Activated T-cell treated with anti-CD3 and anti-CD28 coated beads for 4 hours (primary cell): ENCODE data around the gene EHF.

Experiments
- DNase-seq: peaks from one replicate; pipeline ENCODE4 v3.0.0-alpha.2; 2020

Gene EHF

DNA sequence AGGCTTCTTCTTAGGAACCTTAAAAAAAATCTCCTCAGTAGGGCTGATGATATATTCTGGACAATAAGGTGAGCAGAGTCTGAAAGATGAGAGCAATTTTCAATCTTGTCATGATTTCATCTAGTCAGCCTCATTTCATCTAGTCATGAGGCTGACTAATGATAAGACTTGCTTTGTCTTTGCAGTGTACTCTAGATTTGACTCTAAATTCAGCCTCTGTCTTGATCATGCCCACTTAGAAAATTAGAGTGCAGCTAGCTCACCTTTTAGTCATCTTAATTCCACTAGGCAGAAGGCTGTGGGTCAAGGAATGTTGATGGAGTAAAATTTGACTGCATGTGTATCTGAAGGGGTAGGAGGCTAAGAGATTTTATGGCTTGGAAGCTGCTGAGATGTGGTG lies 5.5 kb downstream of the EHF start:
- DNase-seq = no peak

DNA sequence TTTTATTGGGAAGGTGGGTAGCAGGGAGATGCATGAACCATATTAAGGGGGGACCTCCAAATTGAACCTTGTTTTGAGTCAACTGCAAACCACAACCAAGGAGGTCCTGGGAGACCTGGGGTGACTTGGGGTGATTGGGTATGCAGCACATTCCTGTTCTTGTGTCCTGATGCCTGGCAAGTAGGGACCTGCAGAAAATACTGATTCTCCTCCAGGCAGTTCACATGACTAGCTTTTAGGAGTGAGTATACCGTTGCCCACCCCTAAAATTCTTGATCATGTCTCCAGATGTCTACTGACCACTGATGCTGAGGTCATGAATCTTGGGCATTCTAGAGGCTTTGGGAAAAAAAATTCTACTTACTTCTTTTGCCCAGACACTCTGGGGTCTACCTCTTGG lies 6.3 kb downstream of the EHF start:
- no peak for DNase-seq

- DNase-seq = no peak
Measured at GRCh38 chr11:34629711-34630110, 8.8 kb downstream of the EHF start.

GRCh38 chr11:34630544-34630943 lies 9.7 kb downstream of the EHF start:
- no peak for DNase-seq

DNA sequence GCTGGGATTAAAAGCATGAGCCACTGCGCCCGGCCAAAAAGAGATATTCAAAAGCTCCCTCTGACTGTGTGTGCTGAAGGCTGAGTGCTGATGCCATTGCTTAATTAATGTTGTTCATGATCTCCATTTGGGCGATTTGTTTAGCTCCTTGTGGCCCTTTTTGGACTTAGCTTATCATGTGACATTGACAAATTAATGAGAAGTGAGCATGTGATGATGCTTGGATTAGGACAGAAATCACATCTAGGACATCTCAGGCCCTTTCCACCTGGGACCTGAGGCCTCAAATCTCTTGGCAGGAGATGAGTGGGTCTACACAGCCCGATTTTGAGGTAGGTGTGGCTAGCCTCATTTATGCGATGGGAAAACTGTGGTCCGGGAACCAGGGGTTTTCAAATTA lies 10.4 kb downstream of the EHF start:
- DNase-seq = no peak

- no peak for DNase-seq
Measured at GRCh38 chr11:34631737-34632104, 10.8 kb downstream of the EHF start.

DNA sequence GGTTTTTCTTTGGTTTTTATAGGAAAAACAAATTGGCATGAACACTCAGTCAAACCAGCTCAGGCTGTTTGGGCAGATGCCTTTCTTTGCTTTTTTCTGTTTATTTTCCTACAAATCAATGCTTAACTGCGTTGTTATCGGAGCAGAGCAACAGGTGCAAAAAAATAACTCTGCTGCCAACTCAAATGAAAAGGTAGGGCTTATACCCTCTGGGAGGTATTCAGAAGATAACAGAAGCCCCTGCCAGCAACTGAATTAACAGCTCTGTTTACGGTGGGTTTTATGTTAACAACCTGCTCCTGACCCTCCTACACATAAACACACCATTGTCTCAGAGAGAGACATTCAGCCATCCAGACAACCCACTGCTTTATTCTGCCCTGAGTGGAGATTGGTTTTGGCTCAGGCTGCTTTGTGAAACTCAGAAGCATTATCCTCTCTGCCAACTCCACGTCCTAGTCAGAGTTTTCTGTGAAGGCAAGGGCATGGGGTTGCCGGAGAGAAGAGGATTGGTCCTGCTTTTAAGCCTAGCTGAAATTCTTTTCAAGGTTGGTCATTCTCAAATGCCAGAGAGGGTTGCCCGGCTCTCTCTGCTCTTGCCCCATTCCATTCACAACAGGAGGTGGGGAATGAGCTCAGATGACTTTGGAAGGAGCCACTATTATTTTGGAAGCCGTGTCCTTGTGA lies 11.4 kb downstream of the EHF start:
- DNase-seq = no peak

DNA sequence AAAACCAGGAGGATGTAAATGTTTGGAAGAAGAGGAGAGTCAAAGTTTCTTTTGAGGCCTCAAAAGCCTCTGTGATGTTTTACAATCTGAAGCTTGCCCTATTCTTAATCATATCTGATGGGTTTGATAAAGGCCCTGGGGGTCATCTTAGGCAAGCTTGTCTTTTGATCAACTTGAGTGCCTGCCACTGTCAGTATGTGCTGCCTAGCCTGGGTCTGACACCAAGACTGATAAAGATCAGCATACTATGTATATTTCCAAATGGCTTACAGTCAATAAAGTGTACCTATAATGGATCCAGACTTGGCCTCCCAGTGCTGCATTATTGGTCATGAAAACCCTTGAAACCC lies 12.7 kb downstream of the EHF start:
- DNase-seq = no peak

DNA sequence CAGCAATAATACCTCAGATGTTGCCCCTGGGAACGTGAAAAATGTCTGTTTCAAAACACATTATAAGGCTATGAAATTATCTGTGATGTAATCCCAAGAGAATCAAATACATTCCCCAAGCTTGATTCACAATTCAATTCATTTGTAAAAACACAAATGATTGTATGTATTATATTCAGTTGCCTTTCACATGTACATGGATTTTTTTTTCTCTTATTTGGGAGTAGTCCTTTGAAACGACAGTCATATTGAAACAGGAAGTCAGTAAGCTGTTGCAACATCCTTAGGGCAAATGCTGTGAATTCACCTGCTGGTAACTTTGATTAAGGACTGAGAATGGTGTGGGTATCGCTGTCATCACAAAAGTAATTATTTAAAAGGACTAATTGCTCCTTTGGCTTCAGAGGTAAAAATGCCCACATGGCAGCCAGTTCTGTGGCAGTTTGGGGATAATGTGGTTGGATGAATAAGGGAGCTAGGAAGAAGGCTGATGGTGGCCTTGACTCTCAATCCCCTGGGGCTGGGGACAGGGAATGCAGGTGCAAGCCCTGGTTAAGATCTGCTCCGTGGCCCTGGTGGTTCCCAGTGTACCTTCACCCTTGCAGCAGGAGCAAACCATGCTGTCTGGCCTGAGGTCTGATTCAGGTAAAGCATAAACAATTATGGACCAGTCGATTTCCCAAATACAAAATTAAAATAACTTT lies 13.2 kb downstream of the EHF start:
- no peak for DNase-seq

- DNase-seq = no peak
Measured at GRCh38 chr11:34634694-34635062, 13.8 kb downstream of the EHF start.

DNA sequence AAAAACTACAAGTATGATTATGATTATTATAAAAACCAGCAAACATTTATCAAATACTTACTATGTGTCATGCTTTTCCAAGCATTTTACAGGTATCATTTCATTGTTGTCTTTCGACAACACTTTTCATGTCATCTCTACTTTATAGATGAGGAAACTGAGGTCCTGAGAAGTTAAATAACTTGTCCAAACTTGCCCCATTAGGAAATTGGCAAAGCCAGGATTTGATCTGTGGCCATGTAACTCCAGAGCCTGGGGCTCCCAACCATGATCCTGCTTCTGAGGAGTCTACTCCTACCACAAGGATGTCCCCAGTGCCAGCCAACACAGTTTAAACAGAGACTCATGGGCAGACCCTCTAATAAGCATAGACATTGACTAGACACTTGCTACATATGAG lies 15.2 kb downstream of the EHF start:
- DNase-seq = no peak

DNA sequence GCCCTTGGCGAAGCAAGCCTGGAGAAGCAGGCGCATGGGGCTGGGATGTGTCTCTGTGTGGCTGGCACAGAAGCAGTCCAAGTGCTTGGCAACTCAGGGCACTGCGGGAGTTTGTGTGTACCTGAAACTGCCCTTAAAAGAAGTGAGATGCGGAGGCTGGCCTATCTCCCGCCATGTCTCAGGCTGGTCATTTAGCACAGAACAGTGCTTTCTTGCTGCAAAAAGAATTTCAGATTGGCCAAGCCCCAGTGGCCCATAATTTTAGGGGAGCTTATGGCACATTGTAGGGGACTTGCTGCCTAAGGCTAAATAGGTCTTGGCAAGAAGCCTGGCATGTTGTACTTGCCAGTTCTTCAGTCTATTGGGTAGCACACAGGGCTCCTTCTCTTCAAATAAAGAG lies 16.4 kb downstream of the EHF start:
- DNase-seq = no peak

GRCh38 chr11:34638897-34639296 lies 18.0 kb downstream of the EHF start:
- DNase-seq = no peak

DNA sequence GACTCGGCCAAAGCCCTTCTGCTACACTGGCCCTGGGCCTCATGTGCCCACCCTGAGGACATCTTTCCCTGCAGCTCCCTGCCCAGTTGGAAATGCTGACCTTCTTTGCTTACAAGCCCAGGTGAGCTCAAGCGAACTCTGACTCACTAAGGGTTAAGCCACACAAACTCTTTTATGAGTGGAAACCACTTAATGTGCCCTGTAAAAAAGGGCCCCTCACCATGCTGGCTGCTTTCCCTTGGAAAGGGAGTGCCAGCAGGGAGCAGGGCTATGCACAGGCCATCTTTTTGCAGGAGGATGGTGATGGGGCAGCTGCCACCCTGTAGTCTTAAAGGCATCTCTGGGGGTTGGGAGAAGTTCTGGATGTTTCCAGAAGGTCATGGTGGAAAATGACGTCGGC lies 18.7 kb downstream of the EHF start:
- DNase-seq = no peak

DNA sequence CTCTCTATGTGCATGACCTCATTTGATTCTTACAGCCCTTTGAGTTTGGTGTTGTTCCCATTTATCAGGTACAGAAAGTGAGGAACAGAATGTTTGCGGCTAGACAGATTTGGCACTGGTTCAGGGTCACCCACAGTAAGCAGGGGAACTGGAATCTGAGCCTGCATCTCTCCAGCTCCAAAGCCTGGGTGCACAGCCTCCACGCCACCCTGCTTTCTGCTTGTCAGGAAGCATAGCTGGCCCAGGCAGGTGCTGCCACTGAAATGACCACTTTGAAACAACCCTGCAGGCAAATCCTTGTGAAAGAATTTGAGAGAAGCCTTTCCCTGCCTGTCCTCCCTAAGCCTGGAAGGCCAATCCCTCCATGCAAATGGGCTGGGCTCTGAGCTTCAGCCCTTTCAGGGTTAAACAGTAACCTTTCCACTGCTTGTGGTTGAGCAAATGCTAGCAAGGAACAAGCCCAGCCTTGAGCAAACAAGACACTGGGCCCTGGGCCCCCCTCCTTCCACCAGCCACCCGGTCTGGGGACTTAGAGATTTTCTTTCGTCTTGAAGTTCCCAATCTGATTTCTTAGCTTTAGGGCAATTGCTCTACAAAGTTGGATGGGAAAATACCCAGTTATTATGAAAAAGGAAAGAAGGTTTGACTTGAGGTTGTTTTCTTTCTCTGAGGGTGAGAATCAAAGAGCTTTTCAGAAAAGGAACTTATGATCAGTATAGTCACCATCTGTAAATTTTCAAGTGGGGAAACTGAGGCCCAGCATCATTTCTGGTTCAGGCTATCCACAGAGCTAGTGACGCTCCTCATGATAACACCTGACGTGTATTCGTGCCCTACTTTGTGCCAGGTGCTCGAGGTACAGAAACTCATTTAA lies 19.4 kb downstream of the EHF start:
- DNase-seq = no peak

DNA sequence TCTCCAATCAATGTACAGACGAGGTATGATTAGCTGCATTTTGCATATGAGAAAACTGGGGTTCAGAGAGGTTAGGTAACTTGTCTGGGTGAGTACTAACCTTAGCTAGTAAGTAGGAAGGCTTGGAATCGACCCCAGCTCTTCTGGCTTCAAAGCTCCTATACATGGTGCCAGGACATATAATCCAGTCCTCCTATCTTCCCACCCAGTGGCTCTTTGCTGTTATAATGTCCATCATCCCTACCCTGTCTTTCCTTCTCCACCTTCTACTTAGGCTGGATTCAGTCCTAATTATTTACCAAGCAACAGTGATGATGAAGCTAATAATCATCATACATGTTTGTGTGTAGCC lies 20.0 kb downstream of the EHF start:
- no peak for DNase-seq

DNA sequence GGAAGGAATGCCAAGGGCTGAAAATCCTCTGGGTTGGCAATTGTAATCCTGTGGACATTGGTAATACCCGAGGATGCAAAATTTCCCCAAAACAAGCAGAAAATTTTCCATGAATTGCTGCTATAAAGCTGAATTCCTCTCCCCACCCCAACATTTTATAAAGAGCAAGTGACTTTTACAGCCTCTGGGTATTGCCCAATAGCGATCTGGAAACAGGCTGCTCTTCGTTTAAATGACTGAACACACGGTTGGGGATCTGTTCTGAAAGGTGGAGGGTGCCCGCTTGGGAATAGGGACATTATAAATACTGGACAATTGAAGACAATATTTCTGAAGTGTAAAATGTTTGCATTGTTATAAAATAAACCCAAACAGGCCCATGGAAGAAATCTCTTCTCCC lies 20.6 kb downstream of the EHF start:
- DNase-seq = no peak

DNA sequence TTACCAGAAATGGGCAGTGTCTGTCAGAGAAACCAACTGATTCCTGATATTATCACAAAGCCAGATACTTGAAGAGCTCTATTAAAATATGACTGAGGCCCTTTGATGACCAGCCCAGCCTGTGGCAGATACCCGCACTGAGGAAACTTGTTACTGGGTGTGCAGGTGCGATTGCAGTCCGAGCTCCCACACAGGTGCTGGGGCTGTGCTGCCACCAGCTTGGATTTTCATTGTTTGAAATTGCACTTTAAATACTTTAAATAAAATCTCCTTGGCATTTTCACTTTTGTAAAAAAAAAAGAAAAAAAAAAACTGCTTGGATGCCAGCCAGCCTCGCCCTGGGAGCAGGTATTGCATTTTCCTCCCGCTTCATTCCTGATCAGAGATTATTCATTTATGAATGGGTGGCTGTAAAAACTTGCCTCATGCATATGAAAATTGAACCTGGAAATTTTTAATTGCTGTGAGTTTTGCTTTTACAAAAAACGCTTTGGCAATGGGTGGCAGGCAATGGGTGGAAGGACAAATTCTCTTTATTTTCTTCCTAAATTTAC lies 21.2 kb downstream of the EHF start:
- no peak for DNase-seq

GRCh38 chr11:34642873-34643272 lies 22.0 kb downstream of the EHF start:
- DNase-seq = no peak

- DNase-seq = no peak
Measured at GRCh38 chr11:34643311-34643710, 22.4 kb downstream of the EHF start.

- no peak for DNase-seq
Measured at GRCh38 chr11:34643846-34644245, 23.0 kb downstream of the EHF start.

DNA sequence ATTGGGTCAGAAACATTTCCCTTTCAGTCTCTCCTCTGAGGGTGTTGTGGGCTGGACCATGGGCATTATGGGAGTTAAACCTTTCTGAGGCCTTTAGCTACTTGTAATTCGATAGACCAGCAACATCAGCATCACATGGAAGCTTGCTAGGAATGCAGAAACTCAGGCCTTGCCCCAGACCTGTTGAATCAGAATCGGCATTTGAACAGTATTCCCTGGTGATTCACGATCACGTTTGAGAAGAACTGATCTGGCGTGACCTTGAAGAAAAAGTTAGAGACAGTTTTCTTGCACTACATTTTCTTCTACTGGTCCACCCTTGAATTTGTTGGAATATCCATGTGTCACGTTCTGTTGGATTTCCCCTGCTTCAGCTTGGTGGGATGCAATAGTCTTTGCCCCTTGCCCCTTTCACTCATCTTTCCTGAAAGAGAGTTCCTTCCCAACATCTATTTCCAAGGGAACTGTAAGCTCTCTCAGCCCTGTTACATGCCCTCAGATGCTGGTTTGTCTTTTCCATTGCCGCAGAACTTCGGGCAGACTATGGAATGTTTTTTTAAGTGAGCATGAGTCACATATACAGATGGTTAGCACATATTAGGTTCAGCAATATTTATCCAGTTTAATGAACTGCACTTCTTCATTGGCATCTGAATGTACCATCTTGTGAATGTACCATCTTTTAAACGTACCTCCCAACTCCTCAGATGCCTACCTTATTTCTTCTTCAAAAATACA lies 23.9 kb downstream of the EHF start:
- no peak for DNase-seq

DNA sequence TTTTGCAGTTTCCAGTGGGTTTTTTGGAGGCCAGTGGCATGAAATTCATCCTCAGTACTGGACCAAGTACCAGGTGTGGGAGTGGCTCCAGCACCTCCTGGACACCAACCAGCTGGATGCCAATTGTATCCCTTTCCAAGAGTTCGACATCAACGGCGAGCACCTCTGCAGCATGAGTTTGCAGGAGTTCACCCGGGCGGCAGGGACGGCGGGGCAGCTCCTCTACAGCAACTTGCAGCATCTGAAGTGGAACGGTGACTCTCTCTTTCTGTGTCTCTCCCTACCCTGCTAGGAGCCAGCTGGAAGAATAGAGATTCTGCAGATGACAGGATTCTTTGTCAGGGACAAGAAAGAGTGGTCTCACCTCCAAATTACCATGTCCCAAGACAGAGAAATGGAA lies 25.5 kb downstream of the EHF start:
- DNase-seq = no peak
